ENCODE data around the gene PLEKHG5.
"Not testable (repeated sequence)": the region's sequence is repeated elsewhere in the genome, so short reads cannot be mapped to it uniquely, and the experiment has no call there.

The PLEKHG5 gene

GRCh38 chr1:6461538-6462411, 29.7 kb downstream of the PLEKHG5 start:
- no peak for DNase-seq (ENCODE audit: low spot score)

GRCh38 chr1:6461051-6461530, 30.4 kb downstream of the PLEKHG5 start:
- DNase-seq (ENCODE audit: low spot score), result no peak

GRCh38 chr1:6460301-6461050, 31.0 kb downstream of the PLEKHG5 start:
- peak; percentile 83 for DNase-seq (ENCODE audit: low spot score)

GRCh38 chr1:6459850-6460265, 31.6 kb downstream of the PLEKHG5 start:
- DNase-seq (ENCODE audit: low spot score), result peak; percentile 50

GRCh38 chr1:6456800-6457466, 34.5 kb downstream of the PLEKHG5 start:
- no peak for DNase-seq (ENCODE audit: low spot score)

- DNase-seq (ENCODE audit: low spot score), result not testable (repeated sequence)
These were observed 35.5 kb downstream of the PLEKHG5 start for GRCh38 chr1:6455752-6456520.

GRCh38 chr1:6454856-6455751, 36.4 kb downstream of the PLEKHG5 start:
- no peak for DNase-seq (ENCODE audit: low spot score)

GRCh38 chr1:6453895-6454855, 37.3 kb downstream of the PLEKHG5 start:
- not testable (repeated sequence) for DNase-seq (ENCODE audit: low spot score)

- no peak for DNase-seq (ENCODE audit: low spot score)
These were observed 40.5 kb downstream of the PLEKHG5 start for GRCh38 chr1:6450943-6451373.

GRCh38 chr1:6450486-6450885, 41.0 kb downstream of the PLEKHG5 start:
- not testable (repeated sequence) for DNase-seq (ENCODE audit: low spot score)

GRCh38 chr1:6450005-6450450, 41.4 kb downstream of the PLEKHG5 start:
- no peak for DNase-seq (ENCODE audit: low spot score)

GRCh38 chr1:6448749-6449631, 42.5 kb downstream of the PLEKHG5 start:
- no peak for DNase-seq (ENCODE audit: low spot score)

- no peak for DNase-seq (ENCODE audit: low spot score)
These were observed 43.4 kb downstream of the PLEKHG5 start for GRCh38 chr1:6447818-6448748.

GRCh38 chr1:6447016-6447817, 44.2 kb downstream of the PLEKHG5 start:
- no peak for DNase-seq (ENCODE audit: low spot score)

GRCh38 chr1:6446665-6447015, 44.8 kb downstream of the PLEKHG5 start:
- DNase-seq (ENCODE audit: low spot score), result no peak

GRCh38 chr1:6445929-6446328, 45.5 kb downstream of the PLEKHG5 start:
- DNase-seq (ENCODE audit: low spot score), result not testable (repeated sequence)
